Measurements from ENCODE around the gene ITPK1. TPM values are rescaled to one million over a fixed set of nuclear protein-coding genes. Genes with fewer than 3 reads are reported as not detected.

ITPK1 gene
- total and polyA plus RNA-seq, 10 of the 15 experiments (the other 5 are each of a cell fraction or from before 2014, with no cell fraction given): 1.3 to 73.2 (median 27.0) TPM

DNA sequence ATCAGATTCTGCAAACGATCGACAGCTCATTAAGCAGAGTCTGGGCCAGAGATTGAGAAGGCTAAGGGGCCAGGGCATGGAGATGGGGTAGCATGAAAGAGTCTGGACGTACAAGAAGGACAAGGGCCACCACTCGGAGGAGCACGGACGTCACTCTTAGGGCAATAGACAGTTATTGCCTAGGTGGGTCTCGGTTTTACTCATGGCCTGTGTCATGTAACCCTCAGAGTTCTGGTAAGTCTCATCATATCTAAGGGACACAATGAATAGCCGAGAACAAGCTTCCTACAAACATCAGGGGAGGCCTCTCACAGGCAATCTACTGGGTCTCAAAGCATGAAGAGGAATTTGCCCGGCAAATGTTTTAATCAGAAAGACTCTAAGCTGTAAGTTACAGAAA lies 30.4 kb upstream of the ITPK1 start:
- no peak for DNase-seq (ENCODE audit: low read depth, low spot score)
- 5% methylated on average over 9 of the region's 9 CpGs for WGBS (ENCODE audit: insufficient coverage, insufficient replicate concordance, low lambda C conversion rate, missing lambda C conversion rate)
- Histone ChIP-seq H3K4me3 (no peak overlapping the region), H3K9ac (ENCODE audit: control insufficient read depth, insufficient read depth, low read length) (no peak overlapping the region), H2AFZ (ENCODE audit: control insufficient read depth, low read depth, low read length) (no peak overlapping the region), H4K20me1 (ENCODE audit: control insufficient read depth, insufficient read depth) (no peaks in the 10 kb centered on the region), H3K36me3 (ENCODE audit: control insufficient read depth in 2 of 2, insufficient read depth in 2 of 2, low read length in 1 of 2) (no peaks in the 10 kb centered on the region; a peak in 1 of 4 replicates), H3K27ac (ENCODE audit: control insufficient read depth, insufficient read depth) (no peak overlapping the region), H3K9me3 (replicated peaks; ENCODE audit: control insufficient read depth, insufficient read depth, low read length) (no peaks in the 10 kb centered on the region), H3K27me3 (replicated peaks in 1 of 2; ENCODE audit: control insufficient read depth in 2 of 2, insufficient read depth in 2 of 2, low read length in 1 of 2) (no peaks in the 10 kb centered on the region), H3K79me2 (ENCODE audit: control insufficient read depth, insufficient read depth, low read length) (no peaks in the 10 kb centered on the region), H3K4me1 (ENCODE audit: control insufficient read depth, insufficient read depth, low read length) (peaks cover 4% of the 10 kb centered on the region; the same call in 1 of the 2 replicates), H3K4me2 (ENCODE audit: control insufficient read depth, insufficient read depth) (no peak overlapping the region)
- intact Hi-C loops (cut with micrococcal nuclease; ENCODE audit: unreplicated experiment): no loop called here
- RAD21 ChIA-PET (ENCODE audit: unreplicated experiment): interaction anchor here (0.7 to 3.5 kb wide), 15 partner anchors 13 to 389 kb away, joined by 3 to 23 read pairs (median 3); partner anchors contain the start of genes LYSET and MOAP1
- SMC1A ChIA-PET (ENCODE audit: uncharacterized antibody, unreplicated experiment): interaction anchor here (0.9 to 2.6 kb wide), 17 partner anchors 8 to 402 kb away, joined by 3 to 16 read pairs (median 5); no protein-coding TSS in a partner anchor
- POLR2A ChIA-PET: interaction anchor here (0.7 to 1.2 kb wide), 4 partner anchors 13 to 291 kb away, joined by 4 read pairs; no protein-coding TSS in a partner anchor
- TF ChIP-seq, protein P1, sequence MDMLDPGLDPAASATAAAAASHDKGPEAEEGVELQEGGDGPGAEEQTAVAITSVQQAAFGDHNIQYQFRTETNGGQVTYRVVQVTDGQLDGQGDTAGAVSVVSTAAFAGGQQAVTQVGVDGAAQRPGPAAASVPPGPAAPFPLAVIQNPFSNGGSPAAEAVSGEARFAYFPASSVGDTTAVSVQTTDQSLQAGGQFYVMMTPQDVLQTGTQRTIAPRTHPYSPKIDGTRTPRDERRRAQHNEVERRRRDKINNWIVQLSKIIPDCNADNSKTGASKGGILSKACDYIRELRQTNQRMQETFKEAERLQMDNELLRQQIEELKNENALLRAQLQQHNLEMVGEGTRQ (IDR thresholded peaks at IDR 0.05; ENCODE audit: borderline replicate concordance, low read depth, low read length): no peak
- TF ChIP-seq IRF4 (IDR thresholded peaks at IDR 0.05; ENCODE audit: low read depth, low read length) (peak; percentile 72; the same call in 1 of the 2 replicates), CREB1 (IDR thresholded peaks at IDR 0.05; ENCODE audit: low read depth) (peak; percentile 82), RELB (IDR thresholded peaks at IDR 0.05; ENCODE audit: low read depth) (no peak), CTCF (IDR thresholded peaks at IDR 0.05 in 2 of 3, conservative IDR thresholded peaks at IDR 0.05 in 1 of 3; ENCODE audit: control insufficient read depth in 2 of 3, extremely low read depth in 1 of 3, insufficient read depth in 1 of 3, low read depth in 3 of 3, low read length in 3 of 3) (no peak), JUNB (IDR thresholded peaks at IDR 0.05) (peak; percentile 60), ATF7 (IDR thresholded peaks at IDR 0.05; ENCODE audit: low read depth) (no peak), DPF2 (IDR thresholded peaks at IDR 0.05) (peak; percentile 53; the same call in 1 of the 2 replicates), BCL11A (IDR thresholded peaks at IDR 0.05; ENCODE audit: low read depth, low read length) (peak; percentile 33; the same call in 1 of the 2 replicates), CREM (IDR thresholded peaks at IDR 0.05; ENCODE audit: low read depth) (peak; percentile 73; the same call in 1 of the 2 replicates), EP300 (IDR thresholded peaks at IDR 0.05; ENCODE audit: borderline replicate concordance in 1 of 2, control insufficient read depth in 1 of 2, low read depth in 2 of 2, low read length in 2 of 2) (peak in 1 of 2 experiments; percentile 64; a peak in 1 of 4 replicates), RFX5 (IDR thresholded peaks at IDR 0.05; ENCODE audit: low read depth, low read length) (no peak)
- FAIRE-seq: no peak
- in situ Hi-C loops (cut with MboI): no loop called here
- CTCF ChIA-PET: interaction anchor here (0.6 to 3.6 kb wide), 16 partner anchors 11 to 401 kb away, joined by 3 to 43 read pairs (median 4); no protein-coding TSS in a partner anchor
- peak; percentile 85 for ATAC-seq
- BruUV-seq (replicated peaks): no TSS peak

Data from GM12878 (cell line).